Transverse colon (tissue), 4 donors: ENCODE data around the gene TBL1X. TPM values are rescaled to one million over a fixed set of nuclear protein-coding genes. Genes with fewer than 3 reads are reported as not detected.

ENCODE experiments used
- DNase-seq: peaks from one replicate; pipeline ENCODE4 v3.0.0-alpha.2; 2019
- H3K27ac ChIP-seq, 4 donors: fragments of 200-600 bp; sonication (generic); 2 replicates each; pipeline ENCODE4 v1.5.1; 2016 to 2018; ENCODE audit warnings: inconsistent platforms in 4 of 4
- H3K27me3 ChIP-seq: fragments of 200-600 bp; sonication (generic); 2 replicates; pipeline ENCODE4 v1.5.1; 2017; ENCODE audit warnings: inconsistent platforms
- H3K36me3 ChIP-seq, 4 donors: fragments of 200-600 bp; sonication (generic); 2 replicates each; pipeline ENCODE4 v1.5.1; 2017 to 2019; ENCODE audit warnings: inconsistent platforms in 4 of 4
- H3K4me1 ChIP-seq, 4 donors: fragments of 200-600 bp; sonication (generic); 2 replicates each; pipeline ENCODE4 v1.5.1; 2017 to 2020; ENCODE audit warnings: inconsistent platforms in 4 of 4
- H3K4me3 ChIP-seq, 4 donors: fragments of 200-600 bp; sonication (generic); 1 replicate in 1 of 4; 2 replicates in 3 of 4; pipeline versions ENCODE4 v1.5.1 to v1.6.1; 2017 to 2019; ENCODE audit warnings: inconsistent platforms in 4 of 4
- H3K9me3 ChIP-seq, 2 donors: fragments of 200-600 bp; sonication (generic); 2 replicates each; pipeline ENCODE4 v1.5.1; 2017 to 2019; ENCODE audit warnings: inconsistent platforms in 2 of 2
- CTCF ChIP-seq, 5 experiments: fragments of 200-600 bp in 3 of 5; fragments of 450-650 bp in 2 of 5; sonication (generic) in 3 of 5; IDR thresholded peaks; 1 replicate in 2 of 5; 2 replicates in 3 of 5; pipeline ENCODE4 v1.5.1; 2016 to 2017; ENCODE audit warnings: antibody characterized with exemption in 5 of 5, inconsistent platforms in 3 of 5, mild to moderate bottlenecking in 2 of 5, moderate library complexity in 1 of 5
- EP300 ChIP-seq: sonication (generic); formaldehyde crosslinking; IDR thresholded peaks from one replicate; pipeline ENCODE4 v1.6.1; 2017; ENCODE audit warnings: antibody characterized with exemption, low read depth
- POLR2A ChIP-seq: fragments of 450-650 bp; IDR thresholded peaks from one replicate; pipeline ENCODE4 v1.6.1; 2016; ENCODE audit warnings: antibody characterized with exemption, mild to moderate bottlenecking, moderate library complexity
- POLR2AphosphoS5 ChIP-seq, 3 donors: sonication (generic); formaldehyde crosslinking; IDR thresholded peaks; one replicate each; pipeline ENCODE4 v1.6.1; 2016; ENCODE audit warnings: antibody characterized with exemption in 3 of 3
- WGBS, 2 donors: methylation state at CpG; one replicate each; pipeline ENCODE4 v1.1.5; 2018; ENCODE audit warnings: low coverage in 1 of 2; 5-methylcytosine and 5-hydroxymethylcytosine counted together
- in situ Hi-C, 4 donors: fragments of 200-750 bp; cut with MboI; loops; one replicate each; pipeline versions ENCODE4 v1.15.0 to v1.15.1; 2017; ENCODE audit warnings: low sequenced_read_pairs in 3 of 4, low pct_ligation_motif_present in 1 of 4, low pct_unique_long_range_greater_than_20kb in 1 of 4
- intact Hi-C: fragments of 100-400 bp; cut with DNase I; formaldehyde crosslinking; loops from one replicate; pipeline ENCODE4 v1.15.1; 2023; ENCODE audit warnings: low total_unique reads
- total RNA-seq, 4 donors: library from RNA; depleted of rRNA; stranded (reverse); fragments of >200 nt; gene quantifications; one replicate each; pipeline ENCODE4 v1.1.0, GENCODE V29; 2016

The TBL1X gene
- total RNA-seq, 4 donors from 2014 or later = 3.4 to 16.8 (median 13.0) TPM

- no peak overlapping the region for H3K27ac ChIP-seq
- H3K4me1 ChIP-seq = no peaks in the 10 kb centered on the region
- WGBS, 2 donors = 82% methylated on average over 9 of the region's 9 CpGs; no CpG with 5 or more reads in 1 of the 2 donors
- TF ChIP-seq POLR2A (no peak), EP300 (no peak), POLR2AphosphoS5 (IDR thresholded peaks at IDR 0.05) (no peak), CTCF (IDR thresholded peaks at IDR 0.05) (no peak)
- H3K9me3 ChIP-seq = no peaks in the 10 kb centered on the region
- H3K36me3 ChIP-seq = no peaks in the 10 kb centered on the region
- DNase-seq = no peak
- in situ Hi-C loops = no loop called here
- no peak overlapping the region for H3K4me3 ChIP-seq
- intact Hi-C loops = no loop called here
- no peaks in the 10 kb centered on the region for H3K27me3 ChIP-seq
Observed at GRCh38 chrX:9593756-9594155, 128.9 kb downstream of the TBL1X start.

- 74% methylated on average over 5 of the region's 5 CpGs; no CpG with 5 or more reads in 1 of the 2 donors for WGBS, 2 donors
- H3K4me1 ChIP-seq = no peaks in the 10 kb centered on the region
- no peaks in the 10 kb centered on the region for H3K9me3 ChIP-seq
- H3K4me3 ChIP-seq = no peak overlapping the region
- no peaks in the 10 kb centered on the region for H3K27me3 ChIP-seq
- no peak for DNase-seq
- H3K36me3 ChIP-seq = no peaks in the 10 kb centered on the region
- intact Hi-C loops = no loop called here
- no peak for TF ChIP-seq POLR2AphosphoS5 (IDR thresholded peaks at IDR 0.05)
- TF ChIP-seq POLR2A = no peak
- TF ChIP-seq CTCF (IDR thresholded peaks at IDR 0.05) = no peak
- TF ChIP-seq EP300 = no peak
- no peak overlapping the region for H3K27ac ChIP-seq
- in situ Hi-C loops = no loop called here
Observed at GRCh38 chrX:9595174-9595573, 130.3 kb downstream of the TBL1X start.

GRCh38 chrX:9596837-9597236 is 132.0 kb downstream of the TBL1X start:
- DNase-seq = no peak
- WGBS, 2 donors = 78 to 82% methylated on average over 2 to 3 of the region's 3 CpGs
- intact Hi-C loops = no loop called here
- no peak overlapping the region for H3K27ac ChIP-seq
- H3K27me3 ChIP-seq = no peaks in the 10 kb centered on the region
- no peaks in the 10 kb centered on the region for H3K36me3 ChIP-seq
- H3K4me3 ChIP-seq = no peak overlapping the region
- no peaks in the 10 kb centered on the region for H3K9me3 ChIP-seq
- TF ChIP-seq POLR2AphosphoS5 (IDR thresholded peaks at IDR 0.05) (no peak), EP300 (no peak), CTCF (IDR thresholded peaks at IDR 0.05) (no peak), POLR2A (no peak)
- H3K4me1 ChIP-seq = no peaks in the 10 kb centered on the region
- in situ Hi-C loops = no loop called here

- 86% methylated on average over 13 of the region's 13 CpGs; no CpG with 5 or more reads in 1 of the 2 donors for WGBS, 2 donors
- intact Hi-C loops = no loop called here
- Histone ChIP-seq H3K36me3 (no peaks in the 10 kb centered on the region), H3K4me3 (no peak overlapping the region), H3K4me1 (no peaks in the 10 kb centered on the region), H3K27me3 (no peaks in the 10 kb centered on the region), H3K9me3 (no peaks in the 10 kb centered on the region), H3K27ac (no peak overlapping the region)
- in situ Hi-C loops = no loop called here
- TF ChIP-seq POLR2A = no peak
- no peak for TF ChIP-seq CTCF (IDR thresholded peaks at IDR 0.05)
- TF ChIP-seq EP300 = no peak
- TF ChIP-seq POLR2AphosphoS5 (IDR thresholded peaks at IDR 0.05) = no peak
- DNase-seq = no peak
Observed at GRCh38 chrX:9597361-9598035, 132.6 kb downstream of the TBL1X start.
